SK-MEL-5 (cell line): ENCODE results near the gene ADPGK. TPM values are rescaled to one million over a fixed set of nuclear protein-coding genes. Genes with fewer than 3 reads are reported as not detected.
"Not testable (repeated sequence)": the region's sequence is repeated elsewhere in the genome, so short reads cannot be mapped to it uniquely, and the experiment has no call there.

ENCODE experiments used
- DNase-seq: peaks from one replicate; pipeline ENCODE4 v3.0.0-alpha.2; 2016; ENCODE audit warnings: low read depth, low spot score
- in situ Hi-C: cut with HindIII; loops from 2 replicates; pipeline ENCODE4 v1.10.0; 2016; ENCODE audit warnings: low sequenced_read_pairs, high pct_unique_total_duplicates, low pct_unique_long_range_greater_than_20kb
- total RNA-seq: library from RNA; depleted of rRNA; stranded (reverse); fragments of >200 nt; shearing (Covaris generic); gene quantifications from 2 replicates; pipeline ENCODE4 v1.2.3, GENCODE V29; 2014

ADPGK gene
- total RNA-seq, 1 experiment from 2014 or later: 78.6 TPM

DNA sequence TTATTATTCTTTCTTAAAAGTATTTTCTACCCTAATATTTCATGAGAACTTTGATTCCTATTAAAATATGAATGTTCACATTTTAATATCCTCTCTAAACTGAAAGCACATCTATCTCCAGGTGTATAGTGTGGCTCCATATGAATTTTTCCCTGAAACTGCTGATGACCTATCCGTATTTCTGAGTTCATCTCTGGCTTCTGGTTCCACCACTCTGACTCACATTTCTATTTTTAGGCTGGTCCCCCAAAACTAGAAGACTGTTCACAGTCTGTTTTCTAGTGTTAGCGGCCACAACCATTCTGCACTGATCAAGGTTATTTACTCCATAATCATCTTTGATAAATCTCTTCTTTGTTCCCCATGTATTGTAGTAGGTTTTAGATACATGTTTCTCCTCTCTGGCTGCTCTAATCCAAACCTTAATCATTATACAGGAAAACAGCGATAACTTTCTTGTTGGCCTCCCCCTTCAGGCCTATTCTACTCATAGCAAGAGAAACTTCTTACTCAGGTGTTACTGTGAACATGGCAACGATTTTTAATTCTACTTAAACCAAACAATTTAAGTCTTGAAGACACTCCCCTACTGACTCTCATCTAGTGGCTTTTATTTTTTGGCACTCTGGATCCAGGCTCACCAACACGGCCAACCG, 12.8 kb downstream of the ADPGK start:
- DNase-seq: peak; percentile 30
- in situ Hi-C loops: no loop called here

- DNase-seq: no peak
- in situ Hi-C loops: no loop called here
Observed at GRCh38 chr15:72766780-72767179, 16.8 kb downstream of the ADPGK start.

GRCh38 chr15:72766025-72766424, 17.5 kb downstream of the ADPGK start:
- no peak for DNase-seq

DNA sequence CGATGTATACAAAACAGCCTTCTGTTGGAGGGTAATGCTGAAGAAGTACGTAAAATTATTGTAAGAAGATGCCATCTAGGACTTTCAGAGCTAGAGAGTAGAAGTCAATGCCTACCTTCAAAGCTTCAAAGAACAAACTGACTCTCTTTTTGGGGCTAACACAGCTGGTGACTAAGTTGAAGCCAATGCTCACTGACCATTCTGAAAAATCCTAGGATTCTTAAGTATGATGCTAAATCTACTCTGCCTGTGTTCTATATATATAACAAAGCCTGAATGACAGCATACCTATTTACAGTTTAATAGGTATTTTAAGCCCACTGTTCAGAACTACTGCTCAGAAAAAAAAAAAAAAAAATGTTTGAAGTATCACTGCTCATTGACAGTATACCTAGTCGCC, 18.9 kb downstream of the ADPGK start:
- in situ Hi-C loops: no loop called here
- no peak for DNase-seq

More at GRCh38 chr15:72766025-72766424, 17.5 kb downstream of the ADPGK start:
- in situ Hi-C loops: no loop called here

- in situ Hi-C loops: no loop called here
- no peak for DNase-seq
Observed at GRCh38 chr15:72760590-72761260, 22.8 kb downstream of the ADPGK start.

DNA sequence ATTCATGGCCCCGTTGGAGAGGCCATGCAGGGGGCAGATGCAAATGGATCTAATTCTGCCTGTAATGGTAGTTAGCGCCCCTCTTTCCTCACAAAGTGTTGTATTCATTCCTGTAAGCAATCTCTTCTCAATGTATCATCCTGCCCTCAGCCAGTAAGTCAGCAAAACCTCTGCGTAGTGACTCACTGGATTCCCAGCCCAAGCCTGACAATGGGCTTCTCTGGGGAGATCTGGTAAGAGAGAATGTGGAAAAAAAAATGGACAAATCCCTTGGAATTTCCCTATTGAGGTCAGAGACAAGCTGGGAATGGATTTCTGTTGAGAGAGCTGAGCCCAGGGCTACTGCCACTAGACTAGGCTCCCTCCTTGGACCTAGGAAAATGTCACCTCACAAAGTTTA, 25.4 kb downstream of the ADPGK start:
- in situ Hi-C loops: no loop called here
- peak; percentile 45 for DNase-seq

- DNase-seq: no peak
- in situ Hi-C loops: no loop called here
Observed at GRCh38 chr15:72754096-72754495, 29.5 kb downstream of the ADPGK start.

DNA sequence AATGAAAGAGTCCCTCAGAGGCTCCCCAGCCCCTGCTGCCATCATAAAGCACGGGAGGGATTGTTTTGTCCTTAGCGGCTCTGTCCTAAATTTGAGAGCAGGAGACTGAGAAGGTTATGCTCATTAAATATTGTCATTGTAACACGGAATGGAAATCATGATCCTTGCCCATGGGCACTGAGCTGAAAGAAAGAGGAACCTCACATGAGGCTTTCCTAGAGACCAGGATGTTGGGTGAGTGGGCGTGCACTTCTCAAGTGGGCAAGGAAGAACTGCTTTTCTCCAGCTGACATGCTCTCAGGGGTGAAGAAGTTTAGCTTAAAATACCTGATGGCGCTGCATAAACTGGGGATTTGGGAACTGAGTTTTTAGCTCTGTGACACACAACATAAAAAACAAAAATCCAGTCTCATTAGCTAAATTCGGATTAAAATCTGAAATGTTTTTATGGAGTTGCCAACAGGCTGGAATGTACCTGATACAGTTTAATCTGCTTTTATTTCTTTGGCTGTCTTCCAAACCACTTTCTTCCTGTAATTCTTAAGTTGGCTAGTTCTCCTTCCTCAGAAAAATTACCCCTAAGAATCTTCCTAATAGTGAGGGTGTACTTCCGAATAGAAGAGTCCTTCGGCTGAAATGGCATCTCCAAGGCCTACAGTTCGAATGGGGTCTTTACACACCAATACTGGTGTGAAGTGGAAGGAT, 31.7 kb downstream of the ADPGK start:
- peak; percentile 35 for DNase-seq
- in situ Hi-C loops: no loop called here

- in situ Hi-C loops: no loop called here
- DNase-seq: no peak
Observed at GRCh38 chr15:72749700-72750099, 33.9 kb downstream of the ADPGK start.

DNA sequence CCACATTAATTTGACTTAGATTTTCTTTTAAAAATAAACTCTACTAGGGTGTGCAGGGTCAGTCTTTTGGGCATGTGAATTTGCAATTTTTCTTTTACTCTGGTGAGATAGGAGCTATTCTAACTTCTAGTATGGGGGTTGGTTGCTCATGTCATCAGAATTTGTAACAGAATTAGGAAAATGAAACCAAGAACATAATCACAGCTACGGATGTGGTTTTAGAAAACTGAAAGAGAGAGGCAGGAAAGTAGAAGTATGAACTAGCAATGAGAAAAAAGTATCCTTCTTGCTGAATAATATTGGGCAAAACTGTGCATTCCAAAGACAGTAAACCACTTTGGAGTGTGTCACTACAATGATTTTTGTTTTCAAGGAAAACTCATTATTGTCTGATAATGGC, 43.3 kb downstream of the ADPGK start:
- in situ Hi-C loops: no loop called here
- DNase-seq: no peak

DNA sequence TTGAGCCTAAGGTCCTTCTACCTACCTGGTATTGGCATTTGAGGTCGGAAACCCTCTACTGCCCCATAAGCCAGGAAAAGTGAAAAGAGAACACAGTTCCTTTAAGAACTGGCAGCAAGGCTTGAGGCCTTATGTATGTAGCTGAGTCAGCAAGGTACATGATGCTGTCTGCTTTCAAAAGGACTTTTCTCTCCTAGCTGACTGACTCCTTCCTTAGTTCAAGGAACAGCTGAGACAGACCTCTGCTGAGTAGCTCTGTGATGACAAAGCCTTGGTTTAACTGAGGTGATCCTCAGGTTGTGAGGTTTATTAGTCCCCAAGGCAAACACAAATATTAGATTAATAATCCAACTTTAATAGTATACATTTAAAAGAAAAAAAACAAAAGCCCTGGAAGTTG, 45.8 kb downstream of the ADPGK start:
- DNase-seq: no peak
- in situ Hi-C loops: no loop called here

- in situ Hi-C loops: no loop called here
- DNase-seq: no peak
Observed at GRCh38 chr15:72737061-72737460, 46.5 kb downstream of the ADPGK start.

- in situ Hi-C loops: no loop called here
- no peak for DNase-seq
Observed at GRCh38 chr15:72735111-72735510, 48.4 kb downstream of the ADPGK start.

DNA sequence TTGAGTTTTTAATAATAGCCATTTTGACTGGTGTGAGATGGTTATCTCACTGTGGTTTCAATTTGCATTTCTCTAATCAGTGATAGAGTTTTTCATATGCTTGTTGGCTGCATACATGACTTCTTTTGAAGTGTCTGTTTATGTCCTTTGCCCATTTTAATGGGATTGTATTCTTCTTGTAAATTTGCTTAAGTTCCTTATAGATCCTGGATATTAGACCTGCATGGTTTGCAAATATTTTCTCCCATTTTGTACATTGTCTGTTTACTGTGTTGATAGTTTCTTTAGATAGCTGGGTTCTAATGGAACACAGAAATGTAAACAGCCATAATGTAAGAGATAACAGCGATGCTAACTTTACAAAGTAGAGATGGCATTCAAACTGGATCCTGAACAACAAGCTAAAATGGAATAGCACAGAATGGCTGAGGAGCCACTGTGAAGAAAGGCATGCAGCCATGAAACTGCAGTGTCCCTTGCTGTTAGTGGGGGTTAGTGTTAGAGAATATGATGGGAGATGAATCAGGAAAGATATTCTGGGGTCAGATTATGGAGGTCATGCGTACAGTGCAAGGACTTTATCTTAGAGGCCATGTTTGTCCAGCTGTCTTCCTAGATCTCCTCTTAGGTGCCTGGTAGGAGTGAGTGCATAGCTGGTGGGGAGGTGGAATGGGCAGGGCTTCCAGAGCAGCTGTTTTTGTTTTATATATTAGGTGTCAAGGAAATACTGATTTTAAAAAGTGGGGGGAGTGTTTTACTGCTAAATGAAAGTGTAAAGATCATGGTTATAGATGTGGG, 49.4 kb downstream of the ADPGK start:
- in situ Hi-C loops: no loop called here
- DNase-seq: no peak

- DNase-seq: peak; percentile 13
- in situ Hi-C loops: no loop called here
Observed at GRCh38 chr15:72732516-72732915, 51.0 kb downstream of the ADPGK start.

DNA sequence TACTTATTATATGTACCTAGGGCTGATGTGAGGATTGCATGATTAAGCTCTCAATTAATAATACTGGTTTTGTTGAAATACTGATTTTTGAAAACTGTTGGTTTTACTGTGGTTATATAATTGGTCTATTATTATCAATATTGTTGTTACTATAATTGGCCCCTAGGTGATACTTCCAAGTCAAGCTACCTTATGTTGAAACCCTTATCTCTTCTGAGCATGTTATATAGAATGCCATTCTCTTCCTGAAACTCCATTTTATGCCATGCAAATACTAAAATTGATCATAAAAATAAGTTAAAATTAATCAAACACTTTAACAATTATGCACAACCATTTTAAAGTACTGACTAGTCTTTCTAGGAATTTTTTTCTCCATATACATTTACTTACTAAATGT, 51.5 kb downstream of the ADPGK start:
- DNase-seq: no peak
- in situ Hi-C loops: no loop called here

DNA sequence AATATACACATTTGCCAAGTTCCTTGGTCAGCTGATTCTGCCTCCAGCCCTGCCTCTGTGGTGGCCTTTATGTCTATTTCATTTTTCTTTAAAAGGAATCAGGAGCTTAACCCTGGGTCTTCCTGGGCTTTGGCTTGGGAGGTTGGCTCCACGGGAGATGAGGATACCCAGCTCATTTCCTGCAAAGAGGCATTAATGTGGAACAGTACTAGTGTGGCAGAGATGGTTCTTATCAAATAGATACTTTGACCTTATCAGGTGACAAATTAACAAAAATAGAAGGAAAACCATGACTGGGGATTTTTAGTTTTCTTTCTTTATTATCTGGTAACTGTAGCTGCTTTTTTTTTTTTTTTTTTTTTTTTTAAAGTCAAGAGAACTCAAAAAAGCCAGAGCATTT, 54.7 kb downstream of the ADPGK start:
- no peak for DNase-seq
- in situ Hi-C loops: no loop called here

GRCh38 chr15:72728249-72728648, 55.3 kb downstream of the ADPGK start:
- in situ Hi-C loops, DNase-seq: not testable (repeated sequence)
